Measurements from ENCODE around the gene OTUD3.
"Not testable (repeated sequence)": the region's sequence is repeated elsewhere in the genome, so short reads cannot be mapped to it uniquely, and the experiment has no call there.

Gene OTUD3

DNA sequence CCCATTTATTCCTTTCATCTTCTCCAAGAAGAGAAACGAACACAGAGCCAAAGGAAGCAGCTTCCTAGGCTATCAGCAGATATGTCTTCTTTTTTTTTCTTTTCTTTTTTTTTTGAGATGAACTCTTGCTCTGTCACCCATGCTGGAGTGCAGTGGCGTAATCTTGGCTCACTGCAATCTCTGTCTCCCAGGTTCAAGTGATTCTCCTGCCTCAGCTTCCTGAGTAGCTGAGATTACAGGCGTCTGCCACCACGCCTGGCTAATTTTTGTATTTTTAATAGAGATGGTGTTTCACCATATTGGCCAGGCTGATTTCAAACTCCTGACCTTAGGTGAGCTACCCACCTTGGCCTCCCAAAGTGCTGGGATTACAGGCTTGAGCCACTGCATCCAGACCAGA is 13.6 kb upstream of the OTUD3 start:
- not testable (repeated sequence) for DNase-seq (ENCODE audit: low read depth)

- DNase-seq (ENCODE audit: low read depth), result not testable (repeated sequence)
Observed at GRCh38 chr1:19869453-19869852, 12.7 kb upstream of the OTUD3 start.

- peak; percentile 28 for DNase-seq (ENCODE audit: low read depth)
Observed at GRCh38 chr1:19869929-19870328, 12.3 kb upstream of the OTUD3 start.

DNA sequence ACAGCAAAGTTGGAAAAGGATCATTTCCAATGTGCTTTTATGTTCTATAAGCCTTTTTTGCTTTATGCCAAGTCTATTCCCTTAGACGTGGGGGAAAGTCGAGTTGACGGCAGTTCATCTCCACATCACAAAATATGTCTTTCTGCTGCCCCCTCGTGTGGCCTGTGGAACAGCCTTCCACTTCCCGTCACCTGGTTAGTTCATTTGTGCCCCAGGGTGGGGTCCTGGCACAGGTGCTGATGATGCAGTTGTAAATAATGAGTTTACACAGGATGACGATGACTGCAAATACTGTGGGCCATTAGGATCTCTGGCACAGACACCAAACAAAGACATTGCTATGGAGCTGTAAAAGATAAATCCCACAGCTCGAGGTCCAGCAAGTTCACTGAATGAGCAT is 10.0 kb upstream of the OTUD3 start:
- DNase-seq (ENCODE audit: low read depth), result no peak

- DNase-seq (ENCODE audit: low read depth), result no peak
Observed at GRCh38 chr1:19877181-19877750, 4.9 kb upstream of the OTUD3 start.

DNA sequence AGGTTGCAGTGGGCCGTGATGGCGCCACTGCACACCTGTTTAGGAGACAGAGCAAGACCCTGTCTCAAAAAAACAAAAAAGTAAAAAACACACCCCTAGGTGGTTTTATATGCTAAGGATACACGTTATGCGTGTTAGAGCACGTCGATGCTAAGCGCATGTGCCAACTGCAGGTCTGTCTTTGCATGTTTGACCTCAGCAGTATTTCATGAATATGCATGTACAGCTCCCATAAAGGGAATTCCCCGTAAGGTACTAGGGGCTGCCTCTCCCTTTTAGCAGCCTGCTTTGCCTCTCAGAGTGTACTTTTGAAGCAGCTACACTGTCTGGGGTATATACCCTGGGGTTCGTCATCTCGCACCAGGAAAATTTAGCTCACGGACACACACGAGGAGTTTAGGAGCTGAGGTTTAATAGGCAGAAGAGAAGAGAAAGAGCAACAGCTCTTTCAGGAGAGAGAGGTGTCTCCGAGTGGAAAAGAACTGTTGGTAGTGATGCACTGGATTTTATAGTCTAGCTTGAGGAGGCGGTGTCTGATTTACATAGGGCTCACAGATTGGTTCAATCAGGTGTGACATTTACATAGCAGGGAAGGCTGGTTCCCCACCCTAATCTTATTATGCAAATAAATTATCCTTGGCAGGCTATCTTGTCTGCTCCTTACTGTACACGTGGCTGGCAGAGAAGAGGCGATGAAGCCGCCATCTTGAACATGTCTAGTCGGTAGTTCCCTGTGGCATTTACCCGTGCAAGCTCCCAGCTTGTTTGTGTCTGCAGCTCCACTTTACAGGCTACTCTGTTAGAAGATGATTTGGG is 4.2 kb upstream of the OTUD3 start:
- no peak for DNase-seq (ENCODE audit: low read depth)

DNA sequence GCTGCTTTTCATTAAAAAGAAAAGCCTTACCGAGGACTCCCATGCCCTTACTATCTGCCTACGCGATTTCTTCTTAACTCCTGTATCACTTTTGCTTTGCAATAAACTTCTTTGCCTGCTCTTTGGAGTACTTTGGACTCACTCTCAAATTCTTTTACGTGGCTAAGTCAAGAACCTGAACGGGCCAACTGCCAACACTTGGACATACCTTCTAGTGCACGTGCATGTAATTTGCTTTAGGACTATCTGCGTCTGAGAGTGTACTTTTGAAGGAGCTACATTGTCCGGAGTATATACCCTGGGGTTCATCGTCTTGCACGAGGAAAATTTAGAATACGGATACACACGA is 3.6 kb upstream of the OTUD3 start:
- DNase-seq (ENCODE audit: low read depth), result no peak

- no peak for DNase-seq (ENCODE audit: low read depth)
Observed at GRCh38 chr1:19879227-19879626, 3.0 kb upstream of the OTUD3 start.

DNA sequence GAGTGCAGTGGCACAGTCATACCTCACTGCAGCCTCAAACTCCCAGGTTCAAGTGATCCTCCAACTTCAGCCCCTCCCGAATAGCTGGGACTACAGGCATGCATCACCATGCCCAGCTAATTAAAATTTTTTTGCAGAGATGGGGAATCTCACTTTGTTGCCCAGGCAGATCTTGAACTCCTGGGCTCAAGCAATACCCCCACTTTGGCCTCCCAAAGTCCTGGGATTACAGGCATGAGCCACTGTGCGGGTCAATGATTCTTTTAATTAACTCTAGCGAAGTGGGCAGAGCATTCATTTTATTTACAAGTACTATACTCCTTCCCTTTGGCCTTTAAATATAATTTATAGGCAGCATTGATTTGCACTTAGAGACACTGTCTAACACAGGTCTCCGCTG is 2.5 kb upstream of the OTUD3 start:
- no peak for DNase-seq (ENCODE audit: low read depth)

DNA sequence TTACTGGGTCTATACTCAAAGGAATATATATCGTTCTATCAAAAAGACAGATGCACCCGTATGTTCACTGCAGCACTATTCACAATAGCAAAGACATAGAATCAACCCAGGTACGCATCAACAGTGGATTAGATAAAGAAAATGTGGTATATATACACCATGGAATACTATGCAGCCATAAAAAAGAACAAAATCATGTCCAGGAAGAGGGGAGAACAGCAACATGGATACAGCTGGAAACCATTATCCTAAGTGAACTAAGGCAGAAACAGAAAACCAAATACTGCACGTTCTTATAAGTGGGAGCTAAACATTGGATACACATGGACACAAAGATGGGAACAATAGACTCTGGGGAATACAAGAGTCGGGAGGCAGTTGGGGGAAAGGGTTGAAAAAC is 1.4 kb upstream of the OTUD3 start:
- not testable (repeated sequence) for DNase-seq (ENCODE audit: low read depth)

- DNase-seq (ENCODE audit: low read depth), result no peak
Observed at GRCh38 chr1:19884312-19884711, 2.1 kb downstream of the OTUD3 start.

DNA sequence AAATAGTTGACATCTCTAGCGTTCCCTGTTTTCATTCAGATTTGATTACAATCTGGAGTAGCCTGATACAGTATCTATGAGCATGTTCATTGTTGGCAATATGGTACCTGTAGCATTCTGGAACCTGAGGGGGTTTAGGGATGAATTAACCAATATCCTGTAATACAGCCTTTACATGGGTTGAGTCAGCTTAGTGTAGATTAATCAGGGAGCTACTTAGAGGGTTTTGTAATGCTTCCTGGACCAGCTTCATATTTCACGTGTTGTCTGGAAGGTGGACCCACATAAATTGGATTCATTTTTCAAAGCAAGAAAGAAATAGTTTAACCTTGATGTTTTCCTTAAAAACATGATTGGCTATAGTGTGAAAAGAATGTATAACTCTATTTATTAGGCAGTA is 3.6 kb downstream of the OTUD3 start:
- peak; percentile 37 for DNase-seq (ENCODE audit: low read depth)

- no peak for DNase-seq (ENCODE audit: low read depth)
Observed at GRCh38 chr1:19888112-19888511, 5.9 kb downstream of the OTUD3 start.

DNA sequence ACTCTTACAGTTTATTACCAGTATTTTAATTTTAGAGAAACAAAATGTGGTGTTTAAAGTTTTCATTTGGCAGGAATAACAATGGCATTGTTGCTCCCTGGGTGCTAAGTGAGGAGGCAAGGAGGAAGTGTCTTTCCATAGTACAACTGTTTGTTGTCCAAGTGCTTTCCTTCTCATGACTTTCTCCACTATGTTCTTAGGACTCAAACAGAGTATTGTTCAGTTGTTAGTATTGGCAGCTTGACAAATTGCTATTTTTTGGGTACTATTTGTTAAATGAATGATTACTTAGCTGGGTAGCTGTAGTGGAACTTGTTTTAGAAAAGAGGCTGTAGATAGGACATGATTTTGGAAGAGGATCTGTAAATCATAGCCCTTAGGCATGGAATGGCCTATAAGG is 7.5 kb downstream of the OTUD3 start:
- DNase-seq (ENCODE audit: low read depth), result no peak

DNA sequence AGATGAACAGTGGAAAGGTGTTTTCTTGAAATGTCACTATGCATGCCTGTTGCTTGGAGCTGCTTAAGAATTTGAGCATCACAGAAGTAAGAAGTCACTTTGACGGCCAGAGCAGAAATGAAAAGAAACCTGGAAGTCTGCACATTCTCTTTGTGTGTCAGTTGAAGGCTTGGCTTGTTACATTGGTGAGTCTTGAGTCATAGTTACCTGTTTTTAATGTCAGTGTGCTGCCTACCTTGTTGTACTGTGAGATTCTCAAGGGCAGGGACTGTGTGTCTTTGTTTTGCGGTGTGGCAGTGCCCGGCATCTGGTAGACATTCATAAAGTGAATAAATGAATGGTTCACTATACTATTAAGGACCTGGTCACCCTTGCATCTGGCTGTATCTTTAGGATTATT is 9.9 kb downstream of the OTUD3 start:
- no peak for DNase-seq (ENCODE audit: low read depth)

- peak; percentile 51 for DNase-seq (ENCODE audit: low read depth)
Observed at GRCh38 chr1:19892628-19893168, 10.5 kb downstream of the OTUD3 start.

GRCh38 chr1:19893687-19894086 is 11.5 kb downstream of the OTUD3 start:
- no peak for DNase-seq (ENCODE audit: low read depth)

DNA sequence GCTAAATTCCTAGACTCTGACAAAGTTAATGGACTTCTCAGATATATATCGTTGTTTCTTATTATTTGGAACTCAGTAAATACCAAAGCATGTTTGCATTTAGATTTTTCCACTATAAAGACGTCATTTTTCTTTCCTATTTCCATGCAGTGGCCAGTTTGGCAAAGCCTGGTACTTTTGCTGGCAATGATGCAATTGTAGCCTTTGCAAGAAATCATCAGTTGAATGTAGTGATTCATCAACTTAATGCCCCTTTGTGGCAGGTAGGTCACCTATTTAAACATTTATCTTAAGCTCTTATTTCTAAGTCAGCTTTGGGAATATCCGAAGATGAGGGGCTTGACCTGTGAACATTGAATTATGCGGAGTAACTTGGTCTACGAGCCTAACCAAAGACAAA is 12.0 kb downstream of the OTUD3 start:
- DNase-seq (ENCODE audit: low read depth), result no peak

DNA sequence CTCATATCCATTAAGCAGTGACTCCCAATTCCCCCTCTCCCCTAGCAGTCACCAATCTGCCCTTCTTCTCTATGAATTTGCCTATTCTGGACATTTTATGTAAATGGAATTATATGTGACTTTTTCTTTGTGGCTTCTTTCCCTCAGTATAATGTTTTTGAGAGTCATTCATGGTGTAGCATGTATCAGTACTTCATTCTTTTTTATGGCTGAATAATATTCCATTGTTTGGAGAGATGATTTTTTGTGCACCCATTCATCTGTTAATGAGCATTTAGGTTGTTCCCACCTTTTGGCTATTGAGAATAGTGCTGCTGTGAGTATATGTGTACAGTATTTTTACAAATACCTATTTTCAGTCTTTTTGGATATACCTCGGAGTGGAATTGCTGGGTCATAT is 19.5 kb downstream of the OTUD3 start:
- no peak for DNase-seq (ENCODE audit: low read depth)

DNA sequence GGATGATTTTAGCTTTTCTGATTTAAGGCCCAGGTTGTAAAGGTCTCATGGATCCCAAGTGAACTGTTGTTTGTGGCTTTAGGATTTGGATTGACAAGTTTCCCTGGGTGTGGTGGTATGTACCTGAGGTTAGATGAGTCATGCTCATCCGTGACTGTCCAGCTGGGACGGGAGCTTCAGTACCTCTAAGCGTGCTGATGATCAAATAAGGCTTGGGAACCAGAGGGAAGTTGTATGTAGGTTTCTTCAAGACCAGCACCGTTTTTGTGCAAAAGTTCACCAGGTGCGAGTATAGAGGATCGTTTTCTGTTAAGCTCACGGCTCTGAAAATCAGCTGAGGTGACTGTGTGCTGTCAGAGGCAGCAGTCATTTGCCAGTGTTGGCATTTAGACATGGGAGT is 21.4 kb downstream of the OTUD3 start:
- DNase-seq (ENCODE audit: low read depth), result peak; percentile 38

DNA sequence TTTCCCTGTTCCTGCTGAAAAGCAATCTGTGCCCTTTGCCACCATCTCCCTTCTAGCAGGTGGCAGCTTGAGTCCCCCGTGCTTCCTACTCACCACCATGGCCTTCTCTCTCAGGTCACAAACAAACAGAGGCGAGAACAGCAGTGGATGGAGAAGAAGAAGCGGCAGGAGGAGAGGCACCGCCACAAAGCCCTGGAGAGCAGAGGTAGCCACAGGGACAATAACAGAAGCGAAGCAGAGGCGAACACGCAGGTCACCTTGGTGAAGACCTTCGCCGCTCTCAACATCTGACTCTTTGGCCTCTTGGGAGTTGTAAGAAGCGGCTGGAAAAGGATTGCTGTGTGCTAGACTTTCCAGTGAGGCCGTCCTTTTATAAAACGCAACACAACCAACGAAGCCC is 25.3 kb downstream of the OTUD3 start:
- no peak for DNase-seq (ENCODE audit: low read depth)

DNA sequence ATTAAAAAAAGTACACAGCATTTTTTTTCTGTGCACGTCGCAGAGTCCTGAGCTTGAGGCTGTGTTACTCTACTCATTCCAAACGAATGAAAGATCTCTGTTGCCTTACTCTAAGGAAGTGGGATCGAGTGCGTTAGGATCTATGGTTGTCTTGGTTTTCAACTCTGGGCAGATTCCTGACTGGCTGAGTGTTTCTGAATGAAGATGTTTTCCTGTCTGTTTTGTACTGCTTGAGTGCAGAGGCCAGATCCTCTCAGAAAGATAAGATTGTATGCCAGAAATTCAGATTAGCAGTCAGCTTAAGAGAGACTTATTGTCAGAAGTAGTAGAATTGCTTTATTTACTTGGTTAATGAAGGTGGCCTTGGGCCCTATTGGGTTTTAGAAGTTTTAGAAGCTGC is 27.2 kb downstream of the OTUD3 start:
- no peak for DNase-seq (ENCODE audit: low read depth)

GRCh38 chr1:19909971-19910370 is 27.8 kb downstream of the OTUD3 start:
- DNase-seq (ENCODE audit: low read depth), result no peak

GRCh38 chr1:19910650-19911049 is 28.5 kb downstream of the OTUD3 start:
- no peak for DNase-seq (ENCODE audit: low read depth)
